ENCODE measurements around the gene PMF1. TPM values are rescaled to one million over a fixed set of nuclear protein-coding genes. Genes with fewer than 3 reads are reported as not detected.
"Not testable (repeated sequence)": the region's sequence is repeated elsewhere in the genome, so short reads cannot be mapped to it uniquely, and the experiment has no call there.

The PMF1 gene
- total RNA-seq, 2 experiments from 2014 or later = 99.5 to 105 TPM

DNA sequence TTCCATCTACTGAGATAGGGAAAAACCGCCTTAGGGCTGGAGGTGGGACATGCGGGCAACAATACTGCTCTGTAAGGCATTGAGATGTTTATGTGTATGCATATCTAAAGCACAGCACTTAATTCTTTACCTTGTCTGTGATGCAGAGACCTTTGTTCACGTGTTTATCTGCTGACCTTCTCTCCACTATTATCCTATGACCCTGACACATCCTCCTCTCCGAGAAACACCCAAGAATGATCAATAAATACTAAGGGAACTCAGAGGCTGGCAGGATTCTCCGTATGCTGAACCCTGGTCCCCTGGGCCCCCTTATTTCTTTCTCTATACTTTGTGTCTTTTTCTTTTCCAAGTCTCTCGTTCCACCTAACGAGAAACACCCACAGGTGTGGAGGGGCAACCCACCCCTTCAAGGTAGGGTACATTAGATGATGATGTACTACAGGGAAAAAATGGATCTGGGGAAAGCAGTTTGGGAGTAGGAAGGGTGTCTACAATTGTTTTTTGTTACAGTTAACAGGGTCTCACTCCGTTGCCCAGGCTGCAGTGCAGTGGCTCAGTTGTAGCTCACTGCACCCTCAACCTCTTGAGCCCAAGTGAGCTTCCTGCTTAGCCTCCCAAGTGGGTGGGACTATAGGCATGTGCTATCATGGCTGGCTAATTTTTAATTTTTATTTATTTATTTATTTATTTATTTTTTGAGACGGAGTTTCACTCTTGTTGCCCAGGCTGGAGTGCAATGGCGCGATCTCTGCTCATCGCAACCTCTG lies 30.6 kb upstream of the PMF1 start:
- H3K27ac Mint-ChIP-seq; DNase-seq; CTCF ChIA-PET; H3K4me3 Mint-ChIP-seq; H3K27me3 Mint-ChIP-seq; POLR2A ChIA-PET; intact Hi-C loops (cut with micrococcal nuclease); H3K9me3 Mint-ChIP-seq; H3K36me3 Mint-ChIP-seq: not testable (repeated sequence)
- H3K4me1 Mint-ChIP-seq (ENCODE audit: low read depth) = peaks cover 11% of the 10 kb centered on the region

DNA sequence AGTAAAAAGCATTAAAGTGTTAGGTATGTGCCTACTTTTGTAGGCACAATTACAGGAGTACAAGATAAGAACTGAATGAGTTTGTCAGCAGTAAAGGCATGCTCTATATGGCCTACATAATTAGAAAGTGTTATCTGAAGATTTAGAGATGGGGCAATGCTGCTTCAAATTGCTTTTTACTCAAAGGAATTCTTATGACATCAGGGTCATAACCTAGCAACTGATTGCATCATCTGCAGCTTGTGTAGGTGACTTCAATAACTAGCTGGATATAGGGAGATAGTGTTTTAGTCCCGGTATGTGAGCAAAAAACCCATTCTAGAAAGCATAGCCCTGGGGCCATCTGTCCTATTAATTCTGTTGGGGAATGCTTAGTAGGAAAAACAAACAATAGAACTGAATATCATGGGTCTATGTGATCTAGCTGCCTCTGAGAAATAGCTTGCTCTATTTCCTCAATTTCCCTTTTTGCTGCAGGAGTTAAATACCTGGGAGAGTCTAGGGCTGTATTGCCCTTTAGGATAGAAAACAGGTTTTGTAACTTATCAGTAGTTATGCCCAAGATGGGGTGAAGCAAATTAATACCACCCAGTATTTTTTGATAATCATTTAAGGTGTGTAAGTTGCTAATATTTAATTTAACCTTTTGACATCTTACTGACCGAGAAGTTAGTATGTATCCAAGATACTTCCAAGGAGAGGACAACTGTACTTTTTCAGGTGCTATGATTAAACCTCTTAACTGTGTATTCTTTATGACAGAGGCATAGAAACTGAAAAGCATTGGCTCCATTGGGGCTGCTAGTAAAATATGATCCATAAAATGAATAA lies 26.2 kb upstream of the PMF1 start:
- H3K27ac Mint-ChIP-seq; H3K4me1 Mint-ChIP-seq (ENCODE audit: low read depth); intact Hi-C loops (cut with micrococcal nuclease); H3K27me3 Mint-ChIP-seq; CTCF ChIA-PET; H3K4me3 Mint-ChIP-seq; POLR2A ChIA-PET; DNase-seq; H3K36me3 Mint-ChIP-seq: not testable (repeated sequence)
- peaks cover 10% of the 10 kb centered on the region for H3K9me3 Mint-ChIP-seq

DNA sequence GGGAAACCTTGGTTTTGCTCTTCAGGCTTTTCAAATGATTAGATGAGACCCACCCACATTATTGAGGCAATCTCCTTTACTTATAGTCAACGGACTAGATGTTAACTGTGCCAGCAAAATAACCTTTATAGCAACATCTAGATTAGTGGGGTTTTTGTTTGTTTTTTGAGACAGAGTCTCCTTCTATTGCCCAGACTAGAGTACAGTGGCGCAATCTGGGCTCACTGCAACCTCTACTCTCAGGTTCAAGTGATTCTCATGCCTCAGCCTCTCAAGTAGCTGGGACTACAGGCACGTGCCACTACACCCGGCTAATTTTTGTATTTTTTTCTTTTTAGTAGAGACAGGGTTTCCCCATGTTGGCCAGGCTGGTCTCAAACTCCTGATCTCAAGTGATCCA lies 22.5 kb upstream of the PMF1 start:
- H3K9me3 Mint-ChIP-seq = peaks cover 10% of the 10 kb centered on the region
- DNase-seq, H3K27me3 Mint-ChIP-seq, POLR2A ChIA-PET, H3K27ac Mint-ChIP-seq, H3K4me3 Mint-ChIP-seq, CTCF ChIA-PET: not testable (repeated sequence)
- peaks cover 13% of the 10 kb centered on the region for H3K36me3 Mint-ChIP-seq
- intact Hi-C loops (cut with micrococcal nuclease) = loop anchor here (5.0 kb wide), 1 partner anchor 92 kb away; the partner anchor contains the start of genes SMG5 and TMEM79
- peaks cover 28% of the 10 kb centered on the region for H3K4me1 Mint-ChIP-seq (ENCODE audit: low read depth)

DNA sequence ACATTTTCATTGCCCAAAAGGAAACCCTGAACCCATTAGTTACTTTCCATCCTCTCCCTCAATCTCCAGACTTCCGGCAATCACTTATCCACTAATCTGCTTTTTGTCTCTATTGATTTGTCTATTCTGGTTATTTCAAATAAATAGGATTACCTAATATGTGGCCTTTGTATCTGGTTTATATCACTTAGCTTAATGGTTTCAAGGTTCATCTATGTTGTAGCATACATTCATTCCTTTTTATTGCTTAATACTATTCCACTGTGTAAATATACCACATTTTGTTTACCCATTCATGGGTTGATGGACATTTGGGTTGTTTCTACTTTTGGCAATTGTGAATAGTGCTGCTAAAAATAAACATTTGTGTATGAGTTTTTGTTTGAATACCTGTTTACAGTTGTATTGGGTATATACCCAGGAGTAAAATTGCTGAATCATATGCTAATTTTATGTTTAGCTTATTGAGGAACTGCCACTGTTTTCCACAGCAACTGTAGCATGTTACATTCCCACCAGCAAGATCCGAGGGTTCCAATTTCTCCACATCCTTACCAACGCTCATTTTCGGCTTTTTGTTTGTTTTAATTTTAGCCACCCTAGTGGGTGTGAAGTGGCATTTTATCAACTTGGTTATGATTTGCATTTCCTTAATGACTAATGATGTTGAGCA lies 21.4 kb upstream of the PMF1 start:
- H3K27me3 Mint-ChIP-seq = no peaks in the 10 kb centered on the region
- H3K36me3 Mint-ChIP-seq = peaks cover 25% of the 10 kb centered on the region
- CTCF ChIA-PET = interaction anchor here (0.6 to 1.1 kb wide), 2 partner anchors 34 to 125 kb away, joined by 3 to 5 read pairs; no protein-coding TSS in a partner anchor
- H3K27ac Mint-ChIP-seq = no peak overlapping the region
- POLR2A ChIA-PET = interaction anchor here (4.1 kb wide), 1 partner anchor 30 kb away, joined by 16 read pairs; no protein-coding TSS in a partner anchor
- peaks cover 39% of the 10 kb centered on the region for H3K4me1 Mint-ChIP-seq (ENCODE audit: low read depth)
- H3K4me3 Mint-ChIP-seq = no peak overlapping the region
- DNase-seq = no peak
- peaks cover 9% of the 10 kb centered on the region for H3K9me3 Mint-ChIP-seq
- intact Hi-C loops (cut with micrococcal nuclease) = loop anchor here (5.0 kb wide), 1 partner anchor 91 kb away; the partner anchor contains the start of genes SMG5 and TMEM79

DNA sequence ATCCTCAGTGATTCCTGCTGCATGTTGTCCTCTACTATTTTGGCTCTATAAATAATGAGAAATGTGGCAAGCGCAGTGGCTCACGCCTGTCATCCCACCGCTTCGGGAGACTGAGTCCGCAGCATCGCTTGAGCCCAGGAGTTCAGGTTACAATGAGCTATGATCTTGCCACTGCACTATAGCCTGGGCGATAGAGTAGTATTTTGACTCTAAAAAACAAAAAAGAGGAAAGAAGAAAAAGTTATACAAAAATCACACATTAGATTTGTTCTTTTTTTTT lies 19.7 kb upstream of the PMF1 start:
- POLR2A ChIA-PET = interaction anchor here (0.6 to 4.1 kb wide), 11 partner anchors 20 to 298 kb away, joined by 3 to 27 read pairs (median 5); partner anchors contain the start of gene PMF1
- CTCF ChIA-PET = interaction anchor here (0.8 to 1.9 kb wide), 6 partner anchors 20 to 86 kb away, joined by 3 to 13 read pairs (median 4); partner anchors contain the start of gene PMF1
- intact Hi-C loops (cut with micrococcal nuclease) = loop anchor here (1.0 to 5.0 kb wide), 4 partner anchors 21 to 89 kb away; partner anchors contain the start of genes SMG5 and TMEM79
- DNase-seq = no peak
- H3K4me3 Mint-ChIP-seq = peak overlapping the region; percentile 100
- peaks cover 55% of the 10 kb centered on the region for H3K4me1 Mint-ChIP-seq (ENCODE audit: low read depth)
- peaks cover 40% of the 10 kb centered on the region for H3K36me3 Mint-ChIP-seq
- H3K27ac Mint-ChIP-seq = peak overlapping the region; percentile 81
- no peaks in the 10 kb centered on the region for H3K9me3 Mint-ChIP-seq
- no peaks in the 10 kb centered on the region for H3K27me3 Mint-ChIP-seq

DNA sequence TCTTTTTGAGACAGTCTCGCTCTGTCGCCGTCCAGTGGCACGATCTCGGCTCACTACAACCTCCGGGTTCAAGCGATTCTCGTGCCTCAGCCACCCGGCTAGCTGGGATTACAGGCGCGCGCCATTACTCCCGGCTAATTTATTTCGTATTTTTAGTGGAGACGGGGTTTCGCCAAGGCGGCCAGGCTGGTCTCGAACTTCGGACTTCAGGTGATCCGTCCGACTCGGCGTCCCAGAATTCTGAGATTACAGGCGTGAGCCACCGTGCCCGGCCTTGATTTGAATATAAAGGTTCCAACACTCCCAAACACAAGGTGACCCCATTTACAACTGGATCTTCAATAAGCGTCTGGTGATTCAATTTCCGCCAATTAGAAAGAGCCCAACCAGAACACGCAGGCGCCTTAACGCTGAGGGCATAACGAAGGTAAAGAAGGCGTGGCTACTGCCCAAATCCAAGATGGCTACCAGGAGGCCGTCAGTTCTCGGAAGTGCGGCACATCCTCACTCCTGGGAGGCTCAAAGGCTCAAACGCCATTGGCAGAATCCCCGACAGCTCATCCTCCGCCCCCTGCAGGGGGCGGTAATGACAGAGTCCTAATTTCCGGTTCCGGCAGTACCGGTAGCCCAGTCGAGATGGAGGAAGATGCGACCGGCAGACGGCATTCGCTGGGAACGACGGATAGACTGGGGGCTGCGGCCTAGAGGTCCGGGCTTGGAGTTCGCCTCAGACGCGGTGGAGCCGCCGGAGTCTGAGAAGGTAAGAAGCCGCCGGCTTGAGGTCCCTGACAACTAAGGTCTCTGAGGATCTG lies 19.1 kb upstream of the PMF1 start, which contains the start of gene SLC25A44:
SLC25A44 (plus strand) TSS at position 617 of the 812 bp plus-strand sequence. CDS start 5,744 bp downstream, outside the sequence.
- H3K9me3 Mint-ChIP-seq = no peaks in the 10 kb centered on the region
- peak; percentile 99 for DNase-seq
- intact Hi-C loops (cut with micrococcal nuclease) = loop anchor here (1.0 to 5.0 kb wide), 4 partner anchors 21 to 89 kb away; partner anchors contain the start of genes SMG5 and TMEM79
- H3K4me1 Mint-ChIP-seq (ENCODE audit: low read depth) = peaks cover 61% of the 10 kb centered on the region
- H3K4me3 Mint-ChIP-seq = peak within 1 kb of the TSS; percentile 100
- H3K36me3 Mint-ChIP-seq = peaks cover 43% of the 10 kb centered on the region
- ChIA-PET CTCF (interaction anchor here (0.8 to 1.9 kb wide), 7 partner anchors 19 to 87 kb away, joined by 3 to 13 read pairs (median 3); partner anchors contain the start of gene PMF1), POLR2A (interaction anchor here (0.6 to 4.1 kb wide), 15 partner anchors 20 to 298 kb away, joined by 3 to 27 read pairs (median 4); partner anchors contain the start of gene PMF1)
- peak within 1 kb of the TSS; percentile 81 for H3K27ac Mint-ChIP-seq
- no peaks in the 10 kb centered on the region for H3K27me3 Mint-ChIP-seq

DNA sequence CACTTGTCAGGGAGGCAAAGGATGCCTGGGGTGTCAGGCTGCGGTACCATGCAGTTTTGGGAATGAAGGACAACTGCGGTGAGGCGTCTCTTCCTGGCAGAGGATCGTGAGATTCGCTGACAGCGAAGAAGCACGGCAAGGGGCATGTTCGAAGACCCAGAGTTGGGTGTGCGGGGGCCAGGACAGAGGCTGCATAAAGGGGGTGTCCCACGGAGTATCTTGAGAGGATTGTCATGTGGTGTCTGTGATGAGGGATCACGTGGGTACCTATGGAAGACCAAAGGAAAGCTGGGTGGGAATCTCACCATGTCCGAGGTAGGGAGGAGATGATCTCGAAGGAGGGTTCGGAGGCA lies 18.5 kb upstream of the PMF1 start:
- no peaks in the 10 kb centered on the region for H3K27me3 Mint-ChIP-seq
- peak overlapping the region; percentile 81 for H3K27ac Mint-ChIP-seq
- ChIA-PET POLR2A (interaction anchor here (1.0 to 4.1 kb wide), 8 partner anchors 19 to 95 kb away, joined by 3 to 27 read pairs (median 4); partner anchors contain the start of gene PMF1), CTCF (interaction anchor here (0.9 to 1.9 kb wide), 6 partner anchors 19 to 49 kb away, joined by 3 to 13 read pairs (median 4); partner anchors contain the start of gene PMF1)
- intact Hi-C loops (cut with micrococcal nuclease) = loop anchor here (5.0 kb wide), 1 partner anchor 88 kb away; the partner anchor contains the start of genes SMG5 and TMEM79
- DNase-seq = no peak
- peaks cover 48% of the 10 kb centered on the region for H3K36me3 Mint-ChIP-seq
- peaks cover 67% of the 10 kb centered on the region for H3K4me1 Mint-ChIP-seq (ENCODE audit: low read depth)
- no peaks in the 10 kb centered on the region for H3K9me3 Mint-ChIP-seq
- H3K4me3 Mint-ChIP-seq = peak overlapping the region; percentile 100

DNA sequence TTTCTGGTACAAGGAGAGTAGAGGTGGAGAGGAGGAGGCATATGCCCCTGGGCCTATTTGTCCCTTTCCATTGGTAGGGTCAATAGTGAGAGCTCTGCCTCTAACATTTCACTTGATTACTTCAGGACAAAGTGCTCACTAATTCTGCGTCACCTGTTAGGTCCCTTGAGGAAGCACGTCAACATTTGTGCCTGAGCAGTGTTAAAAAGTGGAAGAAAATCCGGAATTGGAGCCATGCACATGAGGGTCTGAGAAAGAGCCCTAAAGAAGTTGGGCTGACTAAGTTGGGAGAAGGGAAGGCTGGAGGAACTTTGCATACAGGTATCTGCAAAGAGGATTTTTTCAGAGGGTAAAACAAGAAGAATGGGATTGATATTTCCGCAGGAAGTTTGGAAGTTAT lies 17.0 kb upstream of the PMF1 start:
- ChIA-PET POLR2A (interaction anchor here (6.5 kb wide), 1 partner anchor 19 kb away, joined by 62 read pairs; the partner anchor contains the start of gene PMF1), CTCF (interaction anchor here (6.2 kb wide), 1 partner anchor 29 kb away, joined by 56 read pairs; no protein-coding TSS in a partner anchor)
- Mint-ChIP-seq H3K4me3 (peak overlapping the region; percentile 100), H3K36me3 (peaks cover 62% of the 10 kb centered on the region), H3K27me3 (no peaks in the 10 kb centered on the region), H3K27ac (peak overlapping the region; percentile 46), H3K9me3 (no peaks in the 10 kb centered on the region), H3K4me1 (ENCODE audit: low read depth) (peaks cover 81% of the 10 kb centered on the region)
- no peak for DNase-seq
- intact Hi-C loops (cut with micrococcal nuclease) = no loop called here

DNA sequence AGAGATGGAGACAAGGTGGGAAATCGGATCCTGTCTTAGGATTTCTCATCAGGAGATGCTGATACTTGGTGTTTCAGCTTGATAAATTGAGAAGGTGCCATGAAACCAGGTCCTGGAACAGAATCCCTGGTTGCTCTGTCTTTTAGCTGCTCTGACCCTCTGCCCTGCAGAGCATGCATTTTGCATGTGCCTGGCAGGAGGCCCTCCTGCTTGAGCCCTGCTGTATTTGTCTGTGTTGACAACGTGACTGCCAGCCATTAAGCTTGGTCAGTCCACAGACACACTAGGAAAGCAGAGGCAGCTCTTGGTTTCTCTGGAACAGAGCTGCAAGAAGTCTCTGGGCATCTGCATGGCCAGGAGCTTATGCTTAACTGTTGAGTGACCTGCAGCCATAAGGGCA lies 16.4 kb upstream of the PMF1 start:
- POLR2A ChIA-PET = interaction anchor here (1.0 to 6.5 kb wide), 2 partner anchors 14 to 18 kb away, joined by 3 to 62 read pairs; partner anchors contain the start of gene PMF1
- no peak for DNase-seq
- H3K36me3 Mint-ChIP-seq = peaks cover 62% of the 10 kb centered on the region
- no peaks in the 10 kb centered on the region for H3K9me3 Mint-ChIP-seq
- no peaks in the 10 kb centered on the region for H3K27me3 Mint-ChIP-seq
- H3K27ac Mint-ChIP-seq = peak overlapping the region; percentile 46
- CTCF ChIA-PET = interaction anchor here (1.4 to 6.2 kb wide), 2 partner anchors 28 to 49 kb away, joined by 3 to 56 read pairs; no protein-coding TSS in a partner anchor
- H3K4me3 Mint-ChIP-seq = peak overlapping the region; percentile 100
- H3K4me1 Mint-ChIP-seq (ENCODE audit: low read depth) = peaks cover 81% of the 10 kb centered on the region
- intact Hi-C loops (cut with micrococcal nuclease) = no loop called here

DNA sequence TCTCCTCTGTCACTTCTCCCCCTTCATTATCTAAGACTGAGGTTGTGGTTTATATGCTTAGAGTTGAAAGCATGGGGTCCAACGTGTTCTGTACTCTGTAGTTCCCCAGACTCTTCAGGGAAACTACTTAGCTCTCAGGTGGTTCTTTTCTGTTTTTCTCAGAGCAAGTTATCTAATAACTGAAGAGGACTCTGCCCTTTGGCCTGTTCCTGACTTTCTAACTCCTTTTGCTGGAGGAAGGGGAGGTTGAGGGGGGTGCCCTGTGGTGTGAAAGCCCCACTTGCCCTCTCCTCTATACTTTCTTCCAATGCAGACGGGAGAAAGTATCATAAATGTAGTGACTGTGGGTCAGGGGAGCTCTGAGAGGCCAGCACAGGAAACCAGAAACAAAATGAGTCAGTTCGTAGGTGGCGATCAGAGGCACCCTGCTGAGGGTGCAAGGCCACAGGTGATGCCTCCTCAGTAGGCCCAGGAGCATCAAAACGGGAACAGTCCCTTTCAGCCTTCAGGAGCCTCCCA lies 13.9 kb upstream of the PMF1 start:
- peak; percentile 73 for DNase-seq
- POLR2A ChIA-PET = interaction anchor here (0.6 to 6.5 kb wide), 7 partner anchors 12 to 102 kb away, joined by 3 to 62 read pairs (median 5); partner anchors contain the start of gene PMF1
- Mint-ChIP-seq H3K27ac (no peak overlapping the region), H3K36me3 (peaks cover 61% of the 10 kb centered on the region), H3K4me1 (ENCODE audit: low read depth) (peaks cover 64% of the 10 kb centered on the region), H3K4me3 (no peak overlapping the region), H3K9me3 (no peaks in the 10 kb centered on the region), H3K27me3 (no peaks in the 10 kb centered on the region)
- CTCF ChIA-PET = interaction anchor here (0.6 to 6.2 kb wide), 9 partner anchors 14 to 108 kb away, joined by 3 to 56 read pairs (median 6); partner anchors contain the start of gene PMF1
- intact Hi-C loops (cut with micrococcal nuclease) = loop anchor here (1.0 to 2.0 kb wide), 3 partner anchors 14 to 38 kb away; partner anchors contain the start of gene PMF1
